NT2/D1 (cell line): Measurements from ENCODE around the gene TNPO3.

Experiments used
- SUZ12 ChIP-seq: IDR thresholded peaks from 2 replicates; pipeline ENCODE4 v1.6.1; 2011; ENCODE audit not compliant: insufficient read length, insufficient read depth; ENCODE audit errors: extremely low read depth
- YY1 ChIP-seq: IDR thresholded peaks from 2 replicates; pipeline ENCODE4 v1.6.1; 2011; ENCODE audit not compliant: insufficient read length, insufficient read depth
- ZNF274 ChIP-seq: IDR thresholded peaks from 2 replicates; pipeline ENCODE4 v1.6.1; 2011; ENCODE audit warnings: mild to moderate bottlenecking, low read depth, low read length

DNA sequence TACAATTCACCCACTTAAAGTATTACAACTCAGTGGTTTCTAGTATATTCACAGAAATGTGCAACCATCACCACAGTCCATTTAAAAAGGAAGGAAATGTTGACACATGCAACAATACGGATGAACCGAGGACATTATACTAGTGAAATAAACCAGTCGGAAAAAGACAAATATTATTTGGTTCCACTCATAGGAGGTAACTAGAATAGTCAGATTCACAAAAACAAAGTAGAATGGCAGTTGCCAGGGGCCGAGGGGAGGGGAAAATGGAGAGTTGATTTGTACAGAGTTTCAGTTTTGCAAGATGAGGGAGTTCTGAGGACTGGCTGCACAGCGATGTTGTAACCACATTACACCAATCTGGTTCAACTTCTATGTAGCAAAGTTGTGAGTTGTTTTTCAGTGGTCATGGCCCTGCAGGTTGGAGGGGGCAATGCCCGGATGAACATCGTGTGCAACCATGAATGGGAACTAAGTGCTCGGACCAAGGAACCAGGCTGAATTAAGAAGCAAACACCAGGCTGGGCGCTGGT is 17.6 kb upstream of the TNPO3 start:
- no peak for TF ChIP-seq SUZ12
- TF ChIP-seq ZNF274 = no peak
- TF ChIP-seq YY1 = no peak
